ENCODE measurements around the gene LMNTD2.

LMNTD2 gene

DNA sequence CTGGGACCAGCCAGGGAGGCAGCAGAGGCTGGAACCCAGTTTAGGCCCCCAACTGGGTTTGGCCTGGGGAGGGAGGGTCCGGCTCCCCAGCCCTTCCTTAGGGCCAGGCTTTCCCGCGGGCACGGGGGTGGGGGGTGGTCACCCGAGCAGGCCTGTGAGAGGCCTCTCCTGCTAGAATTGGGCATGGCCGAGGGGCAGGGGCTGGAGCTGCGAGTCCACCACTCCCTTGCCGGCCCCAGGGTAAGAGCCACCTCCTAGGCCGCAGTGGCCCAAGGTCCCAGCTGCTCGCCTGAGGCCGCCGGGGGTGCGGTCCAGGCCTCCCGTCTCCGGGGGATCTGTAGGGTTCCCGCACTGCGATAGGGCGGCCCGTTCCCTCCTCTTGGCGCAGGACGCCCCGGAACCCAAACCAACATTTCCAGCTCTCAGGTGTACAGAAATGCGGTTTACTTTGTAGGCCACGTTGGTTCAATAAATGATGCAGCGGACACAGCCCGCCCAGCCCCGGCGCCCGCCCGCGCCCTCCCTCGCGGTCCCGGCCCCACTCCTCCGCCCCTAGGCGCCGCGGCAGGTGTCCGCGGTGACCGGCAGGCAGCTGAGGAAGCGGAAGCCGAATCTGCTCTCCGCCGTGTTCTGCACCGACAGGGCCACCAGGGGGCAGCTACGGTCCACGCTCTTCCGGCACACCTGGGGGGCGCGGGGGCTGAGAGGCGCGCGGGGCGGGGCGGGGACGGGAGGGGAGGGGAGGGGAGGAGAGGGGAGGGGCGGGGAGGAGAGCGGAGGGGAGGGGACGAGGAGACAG lies 5.9 kb downstream of the LMNTD2 start:
- DNase-seq (ENCODE audit: low read depth in 3 of 3, low spot score in 1 of 3), result peak; percentile 36 to 67 (median 65)

DNA sequence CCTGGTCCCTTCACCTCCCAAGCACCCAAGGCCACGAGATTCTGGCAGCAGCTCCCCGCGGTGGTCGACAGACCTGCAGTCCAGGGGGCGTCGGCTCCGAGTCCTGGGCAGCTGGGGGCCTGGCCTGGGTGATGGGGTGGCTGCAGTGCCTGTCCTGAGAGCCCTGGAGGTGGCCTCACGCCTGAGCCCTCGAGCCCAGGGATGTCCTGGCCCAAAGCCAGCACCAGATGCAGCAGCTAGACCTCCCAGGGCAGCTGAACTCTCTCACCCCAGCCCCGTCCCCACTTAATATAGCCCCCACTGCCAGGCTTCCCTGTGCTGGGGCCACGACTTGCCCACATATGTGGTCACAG lies 6.6 kb downstream of the LMNTD2 start:
- no peak for DNase-seq (ENCODE audit: low read depth in 3 of 3, low spot score in 1 of 3)

- DNase-seq (ENCODE audit: low read depth in 3 of 3, low spot score in 1 of 3), result no peak
Observed at GRCh38 chr11:553083-553987, 7.2 kb downstream of the LMNTD2 start.

DNA sequence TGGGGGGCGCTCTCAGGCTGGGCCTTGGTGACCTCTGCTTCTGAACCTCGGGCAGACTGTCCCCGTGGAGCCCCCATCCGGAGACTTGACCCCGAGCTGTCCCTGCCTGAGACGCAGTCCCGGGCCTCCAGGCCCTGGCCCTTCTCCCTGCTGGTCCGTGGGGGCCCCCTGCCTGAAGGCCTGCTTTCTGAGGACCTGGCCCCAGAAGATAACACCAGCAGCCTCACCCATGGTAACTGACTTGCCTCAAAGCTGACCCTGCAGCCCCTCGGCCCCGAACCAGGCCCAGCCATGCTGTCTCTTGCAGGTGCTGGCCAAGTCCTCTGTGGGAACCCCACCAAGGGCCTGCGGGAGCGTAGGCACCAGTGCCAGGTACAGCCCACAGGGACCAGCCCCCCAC lies 8.9 kb downstream of the LMNTD2 start:
- DNase-seq (ENCODE audit: low read depth in 3 of 3, low spot score in 1 of 3), result no peak

DNA sequence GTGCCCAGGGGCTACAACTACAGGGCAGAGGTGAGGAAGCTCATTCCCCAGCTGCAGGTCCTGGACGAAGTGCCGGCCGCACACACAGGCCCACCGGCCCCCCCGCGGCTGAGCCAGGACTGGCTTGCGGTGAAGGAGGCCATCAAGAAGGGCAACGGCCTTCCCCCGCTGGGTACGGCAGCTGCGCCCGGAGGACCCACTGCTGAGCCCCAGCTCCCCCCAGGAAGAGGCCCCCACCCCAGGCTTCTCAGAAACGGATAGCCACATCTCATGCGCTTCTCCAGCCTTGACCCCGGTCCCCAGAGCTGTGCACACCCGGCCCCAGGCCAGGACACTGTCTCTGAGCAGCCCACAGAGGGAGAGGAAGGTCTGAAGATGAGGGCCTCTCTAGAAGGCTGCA lies 9.4 kb downstream of the LMNTD2 start:
- DNase-seq (ENCODE audit: low read depth in 3 of 3, low spot score in 1 of 3), result no peak

DNA sequence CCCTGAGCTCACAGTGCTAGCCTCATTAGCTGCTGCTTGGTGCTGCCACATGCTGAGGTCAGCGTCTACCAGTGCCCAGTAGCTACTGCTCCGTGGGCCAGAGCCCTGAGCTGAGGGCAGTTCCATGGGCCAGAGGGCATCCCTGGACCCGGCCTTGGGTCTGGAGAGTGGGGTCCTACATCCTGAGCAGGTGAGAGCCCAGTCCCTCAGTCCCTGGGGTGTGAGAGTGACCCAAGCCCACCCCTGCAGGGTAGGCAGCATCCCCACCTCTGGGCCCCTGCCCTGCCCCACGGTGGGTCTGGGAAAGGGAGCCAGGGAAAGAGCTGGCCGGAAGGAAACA lies 9.8 kb downstream of the LMNTD2 start:
- no peak for DNase-seq (ENCODE audit: low read depth in 3 of 3, low spot score in 1 of 3)

- no peak for DNase-seq (ENCODE audit: low read depth in 3 of 3, low spot score in 1 of 3)
Observed at GRCh38 chr11:550021-550745, 10.4 kb downstream of the LMNTD2 start.

DNA sequence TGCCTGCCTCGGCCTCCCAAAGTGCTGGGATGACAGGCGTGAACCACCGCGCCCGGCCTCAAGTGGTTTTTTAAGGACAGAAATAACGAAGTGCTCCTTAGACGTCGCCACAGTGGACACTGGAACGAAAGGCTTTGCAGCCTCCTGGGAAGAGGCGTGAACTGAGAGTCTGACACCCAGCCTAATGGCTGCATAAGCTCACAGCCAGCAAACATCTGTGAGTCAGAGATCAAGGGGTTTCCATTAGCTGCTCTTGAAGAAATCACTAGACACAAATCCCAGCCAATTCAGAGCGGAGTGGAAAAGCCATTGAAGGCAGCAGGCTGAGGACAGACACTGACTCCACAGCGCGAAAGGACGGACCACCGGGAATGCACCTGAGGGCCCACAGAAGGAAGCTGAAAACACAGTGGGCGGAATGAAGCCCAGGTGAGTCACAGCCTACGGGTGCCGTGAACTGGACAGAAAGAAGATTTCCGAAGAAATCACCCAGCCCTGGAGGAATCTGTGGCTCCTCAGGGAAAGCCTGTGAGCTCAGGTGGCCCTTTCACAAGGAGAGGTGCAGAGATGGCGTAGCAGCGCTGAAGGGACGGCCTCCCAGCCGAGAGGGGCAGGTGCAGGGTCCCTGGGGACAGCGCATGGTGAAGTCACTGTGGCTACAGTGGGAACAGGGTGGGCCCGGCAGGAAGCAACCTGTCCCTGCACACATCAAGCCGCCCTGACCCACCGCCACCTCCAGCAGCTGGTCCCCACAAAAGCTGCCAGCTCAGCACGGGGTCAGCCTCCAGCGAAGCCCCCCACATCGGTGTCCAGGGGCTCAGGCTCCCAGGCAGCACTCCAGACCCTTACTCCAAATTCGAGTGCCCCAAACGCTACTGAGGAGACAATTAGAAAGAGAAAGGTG lies 11.6 kb downstream of the LMNTD2 start:
- no peak for DNase-seq (ENCODE audit: low read depth in 3 of 3, low spot score in 1 of 3)

GRCh38 chr11:545171-545570 lies 15.4 kb downstream of the LMNTD2 start:
- DNase-seq (ENCODE audit: low read depth in 3 of 3, low spot score in 1 of 3), result no peak

DNA sequence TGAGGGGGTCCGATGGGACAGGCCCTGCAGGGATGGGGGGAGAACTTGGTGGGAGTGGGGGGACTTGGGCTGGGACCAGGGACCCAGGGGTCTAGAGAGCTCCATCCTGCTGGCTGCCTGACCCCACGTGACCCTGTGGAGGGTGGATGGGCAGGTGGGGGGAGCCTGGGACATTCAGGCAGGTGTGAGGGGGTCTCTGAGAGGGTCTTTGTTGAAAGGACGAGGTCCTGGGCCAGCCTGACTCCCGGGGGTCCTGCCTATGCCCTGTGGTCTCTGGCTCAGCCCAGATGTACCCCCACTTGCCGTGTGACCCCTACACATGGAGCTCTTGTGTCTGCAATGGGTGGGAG lies 15.7 kb downstream of the LMNTD2 start:
- DNase-seq (ENCODE audit: low read depth in 3 of 3, low spot score in 1 of 3), result no peak

GRCh38 chr11:541433-541885 lies 19.1 kb downstream of the LMNTD2 start:
- no peak for DNase-seq (ENCODE audit: low read depth in 3 of 3, low spot score in 1 of 3)

DNA sequence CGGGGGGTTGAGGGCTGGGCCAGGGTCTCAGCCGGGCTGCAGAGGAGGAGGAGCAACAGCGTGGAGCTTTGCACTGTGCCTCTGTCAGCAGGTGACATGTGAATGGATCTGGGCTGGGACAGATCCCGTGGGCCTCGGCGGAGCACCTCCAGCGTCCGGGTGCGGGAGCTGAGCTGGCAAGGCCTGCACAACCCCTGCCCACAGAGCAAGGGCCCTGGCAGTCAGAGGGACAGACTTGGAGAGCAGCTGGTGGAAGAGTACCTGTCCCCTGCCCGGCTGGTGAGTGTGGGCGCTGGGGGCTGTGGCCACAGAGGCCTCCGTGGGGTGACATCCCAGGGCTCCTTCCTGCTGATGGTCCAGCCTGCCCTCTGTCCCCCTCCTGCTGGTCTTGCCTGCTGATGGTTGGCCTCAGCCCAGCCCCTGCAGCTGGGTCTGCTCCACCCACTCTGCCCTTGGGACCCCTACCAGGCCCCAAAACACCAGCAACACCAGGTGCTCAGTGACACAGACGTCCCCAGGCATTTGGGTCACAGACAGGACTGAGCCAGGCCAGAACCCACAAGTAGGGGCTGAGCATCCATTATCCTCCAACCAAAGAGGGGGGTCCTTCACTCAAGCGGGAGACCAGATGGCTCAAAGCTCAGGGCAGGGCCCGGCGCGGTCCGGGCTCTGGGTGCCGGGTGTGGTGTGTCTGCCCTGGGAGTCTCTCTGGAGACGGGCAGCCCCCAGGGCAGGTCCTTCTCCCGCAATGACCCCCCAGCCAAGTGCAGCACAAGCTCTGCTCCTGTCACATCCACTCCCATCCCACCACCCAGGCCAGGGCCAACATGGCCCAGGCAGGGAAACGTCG lies 19.7 kb downstream of the LMNTD2 start:
- DNase-seq (ENCODE audit: low read depth in 3 of 3, low spot score in 1 of 3), result no peak

DNA sequence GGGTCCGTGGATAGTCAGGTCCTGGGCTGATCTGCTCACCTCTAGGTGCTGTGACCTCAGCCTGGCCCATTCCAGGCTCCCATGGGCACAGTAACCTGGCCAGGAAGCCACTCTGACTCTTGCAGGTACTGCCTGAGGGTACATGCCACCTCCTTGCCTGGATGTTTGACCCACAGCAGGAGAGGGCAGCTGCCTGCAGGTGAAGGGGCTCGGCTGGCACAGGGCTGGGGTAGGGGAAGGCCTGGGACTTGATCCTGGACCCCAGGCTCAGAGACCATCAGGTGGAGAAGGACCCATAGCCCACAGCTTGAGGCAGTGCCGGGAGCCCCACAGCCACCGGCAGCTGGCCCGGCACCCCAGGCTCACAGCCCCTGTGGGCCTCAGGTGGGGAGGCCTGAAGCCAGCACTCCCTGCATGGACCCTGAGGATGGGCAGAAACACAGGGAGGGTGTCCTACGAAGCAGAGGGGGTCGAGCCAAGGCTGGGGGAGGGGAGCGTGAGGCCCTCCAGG lies 20.5 kb downstream of the LMNTD2 start:
- no peak for DNase-seq (ENCODE audit: low read depth in 3 of 3, low spot score in 1 of 3)

DNA sequence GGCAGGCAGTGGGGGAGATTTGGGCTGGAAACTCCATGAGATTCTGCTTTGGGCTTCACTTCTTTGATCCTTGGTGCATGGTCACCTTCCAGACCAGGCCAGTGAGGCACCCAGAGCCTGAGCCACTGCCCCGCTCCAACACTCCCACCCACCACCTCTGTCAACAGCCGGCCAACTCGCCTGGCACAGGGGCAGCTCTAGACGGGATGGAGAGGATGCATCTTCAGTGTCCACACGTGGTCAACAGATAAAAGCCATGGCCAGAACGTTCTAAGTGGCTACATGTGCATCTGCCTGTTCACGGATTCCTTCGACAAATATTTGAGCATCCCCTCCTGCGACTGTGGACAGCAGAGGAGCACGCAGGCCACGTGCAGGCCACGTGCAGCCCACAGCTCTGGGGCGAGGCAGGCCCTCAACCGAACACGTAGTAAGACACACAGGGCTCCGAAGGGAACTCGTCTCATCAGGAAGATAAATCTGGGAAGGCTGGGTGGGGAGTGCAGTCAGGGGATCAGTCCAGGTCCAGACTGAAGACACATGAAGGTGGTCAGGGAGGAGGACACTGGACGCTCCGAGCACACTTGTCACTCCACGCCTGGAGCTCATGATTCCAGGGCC lies 22.0 kb downstream of the LMNTD2 start:
- no peak for DNase-seq (ENCODE audit: low read depth in 3 of 3, low spot score in 1 of 3)

DNA sequence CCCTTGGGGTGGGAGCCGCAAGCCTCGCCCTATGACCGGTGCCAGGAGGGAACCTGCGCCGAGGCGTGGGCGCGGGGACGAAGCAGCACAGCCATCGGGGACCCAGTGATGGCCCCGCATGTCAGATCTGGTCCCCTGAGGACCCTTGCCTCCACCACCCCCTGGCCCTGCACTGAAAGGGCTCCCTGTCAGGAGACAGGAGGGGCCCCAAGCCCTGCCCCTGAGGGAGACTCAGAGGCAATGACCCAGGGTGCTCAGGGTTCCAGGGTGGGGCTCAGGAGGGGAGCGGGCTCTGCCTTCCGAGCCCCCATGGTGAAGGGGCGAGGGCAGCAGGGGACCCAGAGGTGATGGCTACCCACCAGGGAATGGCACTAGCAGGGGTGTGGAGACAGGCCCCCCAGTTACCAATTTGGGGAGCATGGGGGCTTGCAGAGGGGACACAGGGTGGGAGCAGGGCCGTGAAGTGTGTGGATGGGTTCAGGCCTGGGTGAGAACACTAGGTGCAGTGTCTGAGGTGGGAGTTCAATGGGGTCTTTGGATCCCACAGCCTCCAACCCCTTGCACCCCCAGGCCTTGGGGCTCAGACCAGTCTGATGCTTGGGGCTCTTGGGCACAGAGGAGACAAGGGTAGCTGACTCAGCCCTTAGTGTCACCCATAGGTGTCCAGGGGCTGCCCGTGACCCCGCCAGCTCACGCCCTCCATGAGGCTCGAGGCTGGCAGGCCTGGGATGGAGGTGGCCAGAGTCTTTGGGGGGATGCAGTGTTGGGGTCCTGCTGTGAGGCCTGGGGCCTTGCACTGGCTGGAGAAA lies 22.7 kb downstream of the LMNTD2 start:
- no peak for DNase-seq (ENCODE audit: low read depth in 3 of 3, low spot score in 1 of 3)

DNA sequence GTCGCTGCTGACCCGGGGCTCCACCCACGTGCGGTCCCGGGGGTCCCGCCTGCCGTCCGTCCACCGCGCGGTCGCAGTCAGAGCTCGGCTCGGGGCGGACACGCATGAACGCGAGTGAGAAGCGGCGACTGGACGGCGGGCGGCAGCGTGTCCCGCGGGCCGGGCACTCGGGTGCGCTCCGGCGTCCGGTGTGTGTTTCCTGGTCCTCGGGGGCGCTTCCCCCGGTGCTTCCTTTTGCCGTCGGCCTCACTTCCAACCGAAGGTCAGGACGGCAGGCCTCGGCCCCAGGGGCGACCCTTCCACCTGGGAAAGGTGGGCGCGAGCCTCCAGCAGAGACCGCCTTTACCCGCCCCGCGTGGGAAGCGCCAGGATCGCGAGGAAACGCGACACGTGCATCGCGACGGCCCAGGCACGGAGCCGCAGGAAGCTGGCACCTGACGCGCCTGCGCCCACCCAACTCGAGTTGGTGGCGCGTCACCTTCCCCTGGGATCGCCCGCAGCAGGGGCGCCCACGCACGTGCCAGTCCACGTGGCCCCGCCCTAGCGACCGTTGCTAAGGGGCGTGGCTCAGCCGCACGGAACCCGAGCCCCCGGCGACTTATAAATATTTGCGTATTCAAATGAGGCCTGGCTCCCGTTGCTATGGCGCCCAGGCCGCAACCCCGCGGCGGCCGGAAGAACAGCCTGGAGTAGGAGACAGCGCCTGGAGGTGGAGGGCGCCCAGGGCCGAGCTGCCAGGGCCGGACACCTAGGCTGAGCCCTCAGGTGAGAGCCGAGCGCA lies 23.5 kb downstream of the LMNTD2 start, which contains the start of gene LRRC56:
Gene LRRC56 (plus strand): TSS at position 687 of the 781 bp plus-strand sequence. CDS start 3,158 bp downstream, outside the sequence.
- peak; percentile 64 to 91 (median 79) for DNase-seq (ENCODE audit: low read depth in 3 of 3, low spot score in 1 of 3)

All from stimulated activated CD4-positive, alpha-beta T cell treated with anti-CD3 and anti-CD28 coated beads, TNF-alpha, amount 100 ng/mL, for 1 hour (primary cell).